HG03432 (cell line): ENCODE data around the gene ZNF366.

Experiments used
- ATAC-seq: cut with Tn5 transposase; IDR thresholded peaks from one replicate; pipeline ENCODE4 v1.9.1; 2021; ENCODE audit warnings: mild to moderate bottlenecking, moderate library complexity; ENCODE audit not compliant: unreplicated experiment

ZNF366 gene

GRCh38 chr5:72445969-72446368 lies 61.2 kb downstream of the ZNF366 start:
- ATAC-seq, result no peak

GRCh38 chr5:72443883-72444282 lies 63.3 kb downstream of the ZNF366 start:
- ATAC-seq, result no peak

GRCh38 chr5:72441862-72442540 lies 65.2 kb downstream of the ZNF366 start:
- ATAC-seq, result no peak

- ATAC-seq, result peak; percentile 36
These were observed 66.0 kb downstream of the ZNF366 start for GRCh38 chr5:72441094-72441723.

GRCh38 chr5:72440207-72440638 lies 67.0 kb downstream of the ZNF366 start:
- ATAC-seq, result peak; percentile 67

- no peak for ATAC-seq
These were observed 68.0 kb downstream of the ZNF366 start for GRCh38 chr5:72439192-72439591.

GRCh38 chr5:72438141-72438540 lies 69.1 kb downstream of the ZNF366 start:
- no peak for ATAC-seq

GRCh38 chr5:72436796-72437471 lies 70.3 kb downstream of the ZNF366 start:
- no peak for ATAC-seq

GRCh38 chr5:72434781-72435437 lies 72.3 kb downstream of the ZNF366 start:
- ATAC-seq, result no peak

- no peak for ATAC-seq
These were observed 73.0 kb downstream of the ZNF366 start for GRCh38 chr5:72434056-72434780.

- ATAC-seq, result no peak
These were observed 73.7 kb downstream of the ZNF366 start for GRCh38 chr5:72433522-72433921.

- no peak for ATAC-seq
These were observed 78.5 kb downstream of the ZNF366 start for GRCh38 chr5:72428669-72429068.

- ATAC-seq, result peak; percentile 81
These were observed 79.4 kb downstream of the ZNF366 start for GRCh38 chr5:72427488-72428437.

- ATAC-seq, result no peak
These were observed 80.2 kb downstream of the ZNF366 start for GRCh38 chr5:72427016-72427415.

- no peak for ATAC-seq
These were observed 81.2 kb downstream of the ZNF366 start for GRCh38 chr5:72426019-72426418.

GRCh38 chr5:72418271-72418670 lies 88.9 kb downstream of the ZNF366 start:
- no peak for ATAC-seq

- no peak for ATAC-seq
These were observed 89.7 kb downstream of the ZNF366 start for GRCh38 chr5:72417333-72418062.

- no peak for ATAC-seq
These were observed 91.4 kb downstream of the ZNF366 start for GRCh38 chr5:72415616-72416325.
